Neural crest cell (in vitro differentiated cells): ENCODE results near the gene SH3RF3. TPM values are rescaled to one million over a fixed set of nuclear protein-coding genes. Genes with fewer than 3 reads are reported as not detected.
"Not testable (repeated sequence)": the region's sequence is repeated elsewhere in the genome, so short reads cannot be mapped to it uniquely, and the experiment has no call there.

Source experiments
- DNase-seq: peaks from one replicate; pipeline ENCODE4 v3.0.0; 2021; ENCODE audit warnings: low read depth, mixed read lengths, low spot score
- H3K27ac Mint-ChIP-seq: one replicate; pipeline ENCODE4 v1.8.0; 2021; ENCODE audit warnings: mild to moderate bottlenecking, mixed read lengths; ENCODE audit not compliant: unreplicated experiment
- H3K27me3 Mint-ChIP-seq: 2 replicates; pipeline ENCODE4 v1.8.0; 2021; ENCODE audit warnings: low read depth, mild to moderate bottlenecking, mixed read lengths
- H3K36me3 Mint-ChIP-seq: 2 replicates; pipeline ENCODE4 v1.8.0; 2021; ENCODE audit warnings: low read depth, mild to moderate bottlenecking, mixed read lengths
- H3K4me1 Mint-ChIP-seq: 2 replicates; pipeline ENCODE4 v1.8.0; 2021; ENCODE audit warnings: mixed read lengths
- H3K4me3 Mint-ChIP-seq: one replicate; pipeline ENCODE4 v1.8.0; 2021; ENCODE audit warnings: mild to moderate bottlenecking, mixed read lengths
- H3K9me3 Mint-ChIP-seq: 2 replicates; pipeline ENCODE4 v1.8.0; 2021; ENCODE audit warnings: mixed read lengths
- CTCF ChIP-seq: fragments of 200-600 bp; sonication (generic); conservative IDR thresholded peaks from 2 replicates; pipeline ENCODE4 v1.5.0; 2021; ENCODE audit warnings: antibody characterized with exemption, mild to moderate bottlenecking
- total RNA-seq: library from RNA; stranded (reverse); gene quantifications from 2 replicates; pipeline ENCODE4 v1.2.1, GENCODE V29; 2021

The SH3RF3 gene
- total RNA-seq, 1 donor from 2014 or later, result 0.70 TPM

GRCh38 chr2:109159096-109159495 lies 30.1 kb downstream of the SH3RF3 start:
- Mint-ChIP-seq H3K27me3 (peaks cover 5% of the 10 kb centered on the region), H3K27ac (no peak overlapping the region), H3K36me3 (no peaks in the 10 kb centered on the region), H3K4me1 (peaks cover 9% of the 10 kb centered on the region), H3K9me3 (peaks cover 2% of the 10 kb centered on the region), H3K4me3 (no peak overlapping the region)
- no peak for DNase-seq
- no peak for TF ChIP-seq CTCF

GRCh38 chr2:109160714-109161440 lies 31.9 kb downstream of the SH3RF3 start:
- Mint-ChIP-seq H3K27ac (peak overlapping the region; percentile 28), H3K9me3 (peaks cover 2% of the 10 kb centered on the region), H3K36me3 (no peaks in the 10 kb centered on the region), H3K27me3 (peaks cover 5% of the 10 kb centered on the region), H3K4me1 (peaks cover 4% of the 10 kb centered on the region), H3K4me3 (no peak overlapping the region)
- no peak for TF ChIP-seq CTCF
- DNase-seq, result no peak

GRCh38 chr2:109162367-109162766 lies 33.4 kb downstream of the SH3RF3 start:
- DNase-seq, H3K36me3 Mint-ChIP-seq, H3K27me3 Mint-ChIP-seq, H3K4me1 Mint-ChIP-seq, H3K27ac Mint-ChIP-seq, H3K4me3 Mint-ChIP-seq, H3K9me3 Mint-ChIP-seq: not testable (repeated sequence)

GRCh38 chr2:109162999-109163398 lies 34.0 kb downstream of the SH3RF3 start:
- H3K27me3 Mint-ChIP-seq, result peaks cover 5% of the 10 kb centered on the region
- H3K4me3 Mint-ChIP-seq, result no peak overlapping the region
- DNase-seq, result no peak
- peaks cover 6% of the 10 kb centered on the region for H3K4me1 Mint-ChIP-seq
- TF ChIP-seq CTCF, result no peak
- peaks cover 2% of the 10 kb centered on the region for H3K9me3 Mint-ChIP-seq
- no peaks in the 10 kb centered on the region for H3K36me3 Mint-ChIP-seq
- H3K27ac Mint-ChIP-seq, result no peak overlapping the region

GRCh38 chr2:109164311-109164710 lies 35.3 kb downstream of the SH3RF3 start:
- Mint-ChIP-seq H3K9me3 (peaks cover 5% of the 10 kb centered on the region), H3K4me1 (peaks cover 6% of the 10 kb centered on the region), H3K36me3 (no peaks in the 10 kb centered on the region), H3K4me3 (no peak overlapping the region), H3K27me3 (peaks cover 7% of the 10 kb centered on the region), H3K27ac (no peak overlapping the region)
- DNase-seq, result no peak
- no peak for TF ChIP-seq CTCF

- peaks cover 7% of the 10 kb centered on the region for H3K27me3 Mint-ChIP-seq
- H3K36me3 Mint-ChIP-seq, result no peaks in the 10 kb centered on the region
- no peak for DNase-seq
- H3K4me1 Mint-ChIP-seq, result peaks cover 6% of the 10 kb centered on the region
- peaks cover 5% of the 10 kb centered on the region for H3K9me3 Mint-ChIP-seq
- no peak for TF ChIP-seq CTCF
- H3K27ac Mint-ChIP-seq, result no peak overlapping the region
- H3K4me3 Mint-ChIP-seq, result no peak overlapping the region
These were observed 35.8 kb downstream of the SH3RF3 start for GRCh38 chr2:109164739-109165221.
